T47D (cell line): ENCODE data around the gene SPECC1.
"Not testable (repeated sequence)": the region's sequence is repeated elsewhere in the genome, so short reads cannot be mapped to it uniquely, and the experiment has no call there.

Source experiments
- DNase-seq, 2 experiments: peaks; one replicate each; pipeline versions ENCODE4 v3.0.0 to v3.0.0-alpha.2; 2011 to 2012; ENCODE audit warnings: low read depth in 1 of 2, low spot score in 1 of 2
- JUND ChIP-seq: IDR thresholded peaks from 2 replicates; pipeline ENCODE4 v1.6.1; 2012; ENCODE audit warnings: low read depth
- in situ Hi-C: cut with HindIII; loops from 2 replicates; pipeline ENCODE4 v1.10.0; 2016; ENCODE audit warnings: low sequenced_read_pairs, low pct_unique_long_range_greater_than_20kb

Gene SPECC1

DNA sequence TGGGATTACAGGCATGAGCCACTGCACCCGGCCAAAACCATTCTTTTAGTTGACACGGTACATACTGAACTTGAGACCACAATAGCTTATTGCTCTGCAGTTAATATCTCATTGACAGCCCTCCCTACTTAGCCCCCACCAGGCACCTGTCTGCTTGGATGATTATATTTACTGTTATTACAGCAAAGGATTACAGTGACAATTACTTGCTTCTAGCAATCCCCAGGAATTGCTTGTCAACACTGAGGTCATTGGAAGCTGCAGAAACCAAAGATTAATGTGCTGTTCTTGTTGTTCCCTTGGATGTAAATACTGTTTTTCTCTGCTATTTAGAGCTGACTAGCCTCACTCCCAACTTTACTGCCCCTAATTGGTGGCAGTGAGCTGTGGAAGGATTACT, 247.0 kb downstream of the SPECC1 start:
- in situ Hi-C loops: no loop called here
- no peak for TF ChIP-seq JUND
- DNase-seq: no peak

DNA sequence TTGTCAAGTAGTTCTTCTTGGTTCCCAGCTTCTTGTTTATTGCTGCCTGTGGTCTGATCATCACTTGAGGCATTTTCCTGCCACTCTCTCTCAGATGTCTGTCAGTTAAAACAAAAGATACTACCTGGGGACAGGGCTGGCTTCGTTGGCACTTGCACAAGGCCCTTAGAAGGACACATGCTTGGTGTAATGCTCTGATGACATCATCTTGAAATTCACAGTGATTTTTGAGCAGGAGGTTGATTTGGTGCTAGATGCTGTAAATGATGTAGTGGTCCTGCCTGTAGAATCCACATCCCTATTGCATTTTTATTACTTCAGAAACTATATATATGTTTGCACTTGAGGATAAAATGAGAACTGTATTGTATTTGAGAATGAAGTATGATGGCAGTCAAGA, 247.8 kb downstream of the SPECC1 start:
- DNase-seq: no peak
- TF ChIP-seq JUND: no peak

GRCh38 chr17:20257798-20258197, 248.6 kb downstream of the SPECC1 start:
- DNase-seq: no peak
- TF ChIP-seq JUND: no peak
- in situ Hi-C loops: no loop called here

More for the DNA sequence above, 247.8 kb downstream of the SPECC1 start:
- in situ Hi-C loops: no loop called here

- no peak for TF ChIP-seq JUND
- DNase-seq: no peak
- in situ Hi-C loops: no loop called here
Observed at GRCh38 chr17:20259668-20260067, 250.5 kb downstream of the SPECC1 start.

GRCh38 chr17:20260268-20260667, 251.1 kb downstream of the SPECC1 start:
- no peak for TF ChIP-seq JUND
- in situ Hi-C loops: no loop called here
- DNase-seq: no peak

DNA sequence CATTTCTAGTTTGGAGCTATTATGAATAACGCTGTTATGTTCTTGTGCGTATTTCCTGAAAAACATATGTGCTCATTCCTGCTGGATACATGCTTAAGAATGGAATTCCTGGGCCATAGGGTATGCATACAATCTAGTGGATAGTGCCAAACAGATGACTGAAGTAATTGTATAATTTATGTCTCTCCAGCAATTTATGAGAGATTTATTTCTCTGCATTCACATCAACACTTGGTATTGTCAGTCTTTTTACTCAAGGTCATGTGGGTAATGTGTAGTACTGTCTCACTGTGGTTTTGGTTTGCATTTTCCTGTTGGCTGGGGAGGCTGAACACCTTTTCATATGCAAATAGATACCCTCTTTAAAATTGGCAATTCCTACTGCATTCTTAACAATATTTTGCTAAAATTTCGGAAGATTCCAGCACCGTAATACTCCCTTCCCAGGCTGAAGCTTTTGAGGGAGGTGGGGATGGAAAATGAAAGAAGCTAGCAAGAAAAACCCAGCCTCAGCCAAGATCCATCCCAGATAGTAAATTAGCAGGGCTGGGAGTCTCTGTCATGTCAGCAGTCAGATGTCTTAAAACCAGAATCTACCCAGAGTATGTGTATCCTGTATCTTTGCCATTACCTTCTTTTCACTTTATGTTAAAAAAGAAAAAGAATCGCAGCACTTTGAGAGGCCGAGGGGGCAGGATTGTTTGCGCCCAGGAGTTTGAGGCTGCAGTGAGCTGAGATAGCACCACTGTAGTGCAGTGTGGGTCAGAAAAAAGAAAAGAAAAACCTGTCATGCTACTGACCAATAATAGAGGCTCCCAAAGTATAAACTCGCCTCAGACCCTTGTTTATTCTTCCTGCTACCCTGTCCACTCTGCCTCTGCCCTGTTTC, 253.3 kb downstream of the SPECC1 start:
- in situ Hi-C loops: no loop called here
- TF ChIP-seq JUND: no peak
- DNase-seq: no peak

GRCh38 chr17:20263115-20263433, 253.9 kb downstream of the SPECC1 start:
- in situ Hi-C loops, DNase-seq: not testable (repeated sequence)

DNA sequence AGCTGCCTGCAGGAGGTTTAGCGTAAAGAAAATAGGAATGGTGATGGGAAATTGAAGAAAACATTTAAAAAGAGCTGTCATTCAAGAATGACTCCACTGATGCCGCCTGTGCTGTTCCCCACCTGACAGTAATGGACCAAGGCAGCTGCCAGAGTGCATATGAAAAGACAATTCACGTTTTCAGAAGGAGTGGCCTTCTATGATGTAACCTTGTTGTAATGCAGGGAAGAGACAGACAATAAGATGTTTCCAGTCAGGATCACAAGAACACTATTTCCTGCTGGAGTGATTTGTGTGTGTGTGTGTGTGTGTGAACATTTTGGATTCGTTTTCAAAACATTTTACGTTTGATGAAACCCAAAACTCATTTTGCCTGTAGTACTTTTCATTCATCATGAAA, 254.4 kb downstream of the SPECC1 start:
- in situ Hi-C loops: no loop called here
- DNase-seq: no peak
- TF ChIP-seq JUND: no peak

DNA sequence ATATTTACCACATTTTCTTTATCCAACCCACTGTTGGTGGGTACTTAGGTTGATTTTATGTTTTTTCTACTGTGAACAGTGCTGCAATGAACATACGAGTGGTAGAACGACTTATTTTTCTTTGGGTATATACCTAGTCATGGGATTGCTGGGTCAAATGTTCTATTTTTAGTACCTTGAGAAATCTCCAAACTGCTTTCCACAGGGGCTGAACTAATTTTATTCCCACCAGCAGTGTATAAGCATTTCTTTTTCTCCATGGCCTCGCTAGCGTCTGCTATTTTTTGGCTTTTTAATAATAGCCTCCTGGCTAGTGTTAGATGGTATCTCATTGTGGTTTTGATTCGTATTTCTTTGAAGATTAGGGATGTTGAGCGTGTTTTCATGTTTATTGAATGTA, 255.8 kb downstream of the SPECC1 start:
- no peak for TF ChIP-seq JUND
- in situ Hi-C loops: no loop called here
- DNase-seq: no peak

DNA sequence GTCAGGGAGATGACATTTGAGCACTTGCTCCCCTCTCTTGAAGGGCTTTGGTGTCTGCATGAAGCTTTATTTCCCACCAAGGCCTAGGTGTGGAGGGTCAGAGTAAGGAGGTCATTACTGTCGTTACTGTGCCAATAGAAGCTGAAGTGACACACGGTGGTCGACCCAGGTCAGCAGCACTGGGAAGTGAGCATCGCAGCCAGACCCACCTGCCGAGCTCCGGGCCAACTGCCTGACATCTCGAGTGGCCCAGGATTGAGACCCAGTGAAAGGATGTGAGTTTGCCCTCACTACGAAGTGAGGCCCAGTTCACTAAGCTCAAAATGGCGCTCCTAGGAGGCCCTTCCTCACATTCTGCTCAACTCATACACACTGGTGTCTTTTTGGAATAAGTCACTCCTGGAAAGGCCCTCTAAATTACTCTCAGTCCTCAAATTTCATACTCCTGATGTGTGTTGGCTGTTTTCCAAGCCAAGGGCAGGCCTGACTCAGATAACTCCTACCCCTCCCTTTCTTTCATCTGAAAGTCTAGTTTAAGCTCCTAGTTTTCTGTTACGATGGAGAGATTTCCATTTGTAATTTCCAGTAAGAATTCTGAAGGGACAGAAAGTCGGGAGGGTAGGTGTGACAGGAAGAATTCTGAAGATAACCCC, 257.8 kb downstream of the SPECC1 start:
- in situ Hi-C loops: no loop called here
- TF ChIP-seq JUND: no peak
- DNase-seq: no peak

GRCh38 chr17:20267459-20267842, 258.3 kb downstream of the SPECC1 start:
- no peak for DNase-seq
- no peak for TF ChIP-seq JUND
- in situ Hi-C loops: no loop called here

DNA sequence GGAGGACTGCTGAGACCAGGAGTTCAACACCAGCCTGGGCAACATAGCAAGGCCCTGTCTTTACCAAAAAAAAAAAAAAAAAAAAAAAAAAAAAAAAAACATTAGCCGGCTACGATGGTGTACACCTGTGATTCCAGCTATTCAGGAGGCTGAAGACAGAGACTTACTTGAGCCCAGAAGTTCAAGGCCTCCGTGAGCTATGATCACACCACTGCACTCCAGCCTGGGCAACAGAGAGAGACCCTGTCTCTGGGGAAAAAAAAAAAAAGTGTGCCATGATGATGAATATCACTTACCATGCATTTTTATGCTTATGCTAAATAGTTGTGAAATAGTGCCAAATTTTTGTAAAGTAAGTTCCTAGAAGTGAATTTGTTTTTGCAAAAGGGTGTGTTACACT, 261.2 kb downstream of the SPECC1 start:
- no peak for TF ChIP-seq JUND
- in situ Hi-C loops: no loop called here

GRCh38 chr17:20271011-20271610, 262.0 kb downstream of the SPECC1 start:
- TF ChIP-seq JUND: no peak
- in situ Hi-C loops: no loop called here
- DNase-seq: no peak

More for the DNA sequence above, 261.2 kb downstream of the SPECC1 start:
- DNase-seq: no peak
